Colonic mucosa (tissue), 4 donors: Measurements from ENCODE around the gene CLTCL1. TPM values are rescaled to one million over a fixed set of nuclear protein-coding genes. Genes with fewer than 3 reads are reported as not detected.

ENCODE experiments used
- DNase-seq: peaks from one replicate; pipeline ENCODE4 v3.0.0-alpha.2; 2020
- H3K27ac ChIP-seq: fragments of 200-600 bp; one replicate; pipeline ENCODE4 v1.8.0; 2021
- H3K27me3 ChIP-seq: fragments of 200-600 bp; one replicate; pipeline ENCODE4 v1.8.0; 2021
- H3K36me3 ChIP-seq: fragments of 200-600 bp; one replicate; pipeline ENCODE4 v1.8.0; 2021
- H3K4me1 ChIP-seq: fragments of 200-600 bp; one replicate; pipeline ENCODE4 v1.8.0; 2021; ENCODE audit warnings: mild to moderate bottlenecking
- H3K4me3 ChIP-seq: fragments of 200-600 bp; one replicate; pipeline ENCODE4 v1.8.0; 2021
- H3K9ac ChIP-seq, 2 donors: one replicate each; pipeline ENCODE4 v1.7.0; 2013; ENCODE audit warnings: control low read depth in 2 of 2, low read depth in 2 of 2, low read length in 2 of 2
- H3K9me3 ChIP-seq: fragments of 200-600 bp; one replicate; pipeline ENCODE4 v1.8.0; 2021
- CTCF ChIP-seq: fragments of 200-600 bp; IDR thresholded peaks from one replicate; pipeline ENCODE4 v1.8.0; 2022; ENCODE audit warnings: antibody characterized with exemption, mild to moderate bottlenecking
- intact Hi-C: fragments of 100-400 bp; cut with DNase I; formaldehyde crosslinking; loops from one replicate; pipeline ENCODE4 v1.14.1; 2022
- total RNA-seq, 2 donors: library from RNA; stranded (reverse); fragmentation: NEBNext Ultra II Directional in 1 of 2; extraction: Animal tissue kit (Norgen Biotek cat#: 25700) in 1 of 2; gene quantifications; one replicate each; pipeline ENCODE4 v1.2.1, GENCODE V29; 2021
- donor health status: healthy.
- donor health status: DM: no; HTN: no; CAD: no.
- donor health status: DM: no; HTN: no; CAD: no.

Gene CLTCL1
- total RNA-seq, result 1 to 10 TPM; 3.4 to 3.5 TPM

GRCh38 chr22:19291580-19292457 is at the start of gene CLTCL1:
Gene CLTCL1 (minus strand): TSS chr22:19291719. CDS start chr22:19291641, 78 bp downstream.
- Histone ChIP-seq H3K9me3 (no peaks in the 10 kb centered on the region), H3K4me1 (no peaks in the 10 kb centered on the region), H3K9ac (peak within 1 kb of the TSS; percentile 83 to 90), H3K36me3 (no peaks in the 10 kb centered on the region), H3K4me3 (peak within 1 kb of the TSS; percentile 96), H3K27me3 (no peaks in the 10 kb centered on the region), H3K27ac (peak within 1 kb of the TSS; percentile 16)
- DNase-seq, result peak; percentile 79
- intact Hi-C loops, result loop anchor here (10.0 kb wide), 1 partner anchor 107 kb away; no protein-coding TSS in a partner anchor
- TF ChIP-seq CTCF, result no peak

- Histone ChIP-seq H3K36me3 (no peaks in the 10 kb centered on the region), H3K27me3 (no peaks in the 10 kb centered on the region), H3K27ac (peak overlapping the region; percentile 64), H3K4me1 (no peaks in the 10 kb centered on the region), H3K9ac (no peak overlapping the region), H3K4me3 (no peak overlapping the region), H3K9me3 (no peaks in the 10 kb centered on the region)
- no peak for TF ChIP-seq CTCF
- no peak for DNase-seq
- intact Hi-C loops, result no loop called here
Measured at GRCh38 chr22:19337137-19337536, 45.6 kb upstream of the CLTCL1 start.

- Histone ChIP-seq H3K27me3 (no peaks in the 10 kb centered on the region), H3K27ac (peak overlapping the region; percentile 64), H3K4me3 (no peak overlapping the region), H3K9me3 (no peaks in the 10 kb centered on the region), H3K36me3 (no peaks in the 10 kb centered on the region), H3K4me1 (no peaks in the 10 kb centered on the region), H3K9ac (no peak overlapping the region)
- no peak for TF ChIP-seq CTCF
- DNase-seq, result peak; percentile 57
- intact Hi-C loops, result no loop called here
Measured at GRCh38 chr22:19336133-19337075, 44.9 kb upstream of the CLTCL1 start.

- Histone ChIP-seq H3K27ac (no peak overlapping the region), H3K9me3 (no peaks in the 10 kb centered on the region), H3K4me3 (no peak overlapping the region), H3K4me1 (no peaks in the 10 kb centered on the region), H3K9ac (no peak overlapping the region), H3K36me3 (peaks cover 13% of the 10 kb centered on the region), H3K27me3 (no peaks in the 10 kb centered on the region)
- intact Hi-C loops, result no loop called here
- TF ChIP-seq CTCF, result no peak
- no peak for DNase-seq
Measured at GRCh38 chr22:19331975-19332374, 40.5 kb upstream of the CLTCL1 start.

- TF ChIP-seq CTCF, result no peak
Measured at GRCh38 chr22:19331474-19331873, 40.0 kb upstream of the CLTCL1 start.

More at GRCh38 chr22:19331474-19331873, 40.0 kb upstream of the CLTCL1 start:
- H3K4me1 ChIP-seq, result no peaks in the 10 kb centered on the region
- no peaks in the 10 kb centered on the region for H3K27me3 ChIP-seq
- H3K9ac ChIP-seq, result no peak overlapping the region
- H3K9me3 ChIP-seq, result no peaks in the 10 kb centered on the region
- H3K36me3 ChIP-seq, result peaks cover 13% of the 10 kb centered on the region
- intact Hi-C loops, result no loop called here
- no peak for DNase-seq
- H3K4me3 ChIP-seq, result no peak overlapping the region
- H3K27ac ChIP-seq, result no peak overlapping the region
